HL-60 (cell line): ENCODE results near the gene PWP1.
A peak's percentile ranks its signal among the peaks of the same experiment; 100 is the strongest.

ENCODE experiments used
- DNase-seq, 2 experiments: peaks; one replicate each; pipeline ENCODE4 v3.0.0-alpha.2; 2010 to 2020; ENCODE audit warnings: low read depth in 1 of 2, low spot score in 1 of 2
- H3K27ac ChIP-seq: fragments of 250-450 bp; sonication (Bioruptor Pico); replicated peaks from 2 replicates; pipeline ENCODE4 v1.5.1; 2020; ENCODE audit warnings: mild to moderate bottlenecking, moderate library complexity
- H3K27me3 ChIP-seq: fragments of 250-450 bp; sonication (Bioruptor Pico); 2 replicates; pipeline ENCODE4 v1.5.1; 2021; ENCODE audit warnings: mild to moderate bottlenecking, moderate library complexity; ENCODE audit not compliant: insufficient read depth, poor library complexity, severe bottlenecking
- H3K4me3 ChIP-seq: replicated peaks from 2 replicates; pipeline ENCODE4 v1.5.1; 2011; ENCODE audit warnings: mild to moderate bottlenecking, control low read depth, low read length; ENCODE audit not compliant: insufficient read depth
- CTCF ChIP-seq: IDR thresholded peaks from one replicate; pipeline ENCODE4 v1.5.1; 2011; ENCODE audit warnings: low read length, control low read depth, inconsistent platforms; ENCODE audit not compliant: insufficient read depth
- GABPA ChIP-seq: IDR thresholded peaks from 2 replicates; pipeline ENCODE4 v1.6.1; 2012; ENCODE audit warnings: low read depth
- POLR2AphosphoS5 ChIP-seq: IDR thresholded peaks from 2 replicates; pipeline ENCODE4 v1.6.1; 2012; ENCODE audit warnings: low read depth
- REST ChIP-seq: IDR thresholded peaks from 2 replicates; pipeline ENCODE4 v1.6.1; 2012; ENCODE audit warnings: low read depth; ENCODE audit not compliant: insufficient replicate concordance
- SPI1 ChIP-seq: IDR thresholded peaks from 2 replicates; pipeline ENCODE4 v1.6.1; 2012; ENCODE audit warnings: low read depth, mild to moderate bottlenecking, borderline replicate concordance

The PWP1 gene

DNA sequence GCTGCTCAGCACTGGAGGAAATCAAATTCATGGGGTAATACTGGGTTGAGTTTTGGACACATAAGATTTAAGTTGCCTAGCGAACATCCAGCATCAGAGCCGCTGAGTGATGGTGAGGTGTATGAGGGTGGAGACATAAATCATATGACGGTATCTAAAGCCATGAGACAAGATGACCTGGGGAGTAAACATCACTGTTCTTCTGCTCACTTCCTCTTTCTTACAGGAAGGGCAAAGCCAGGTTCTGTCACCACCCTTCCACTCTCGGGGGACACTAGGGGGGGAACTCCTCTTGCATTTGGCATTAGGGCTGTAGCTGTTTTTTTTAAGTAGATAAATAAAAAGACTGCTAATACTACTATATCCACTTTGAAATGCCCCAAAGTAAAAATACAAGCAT is 51.3 kb downstream of the PWP1 start:
- DNase-seq = peak in 1 of 2 experiments; percentile 49
- TF ChIP-seq GABPA = no peak
- TF ChIP-seq POLR2AphosphoS5 = no peak
- no peak for TF ChIP-seq REST
- peak; percentile 95 for TF ChIP-seq SPI1
- TF ChIP-seq CTCF = no peak
- Histone ChIP-seq H3K27ac (no peak overlapping the region), H3K4me3 (no peak overlapping the region), H3K27me3 (no peaks in the 10 kb centered on the region)

DNA sequence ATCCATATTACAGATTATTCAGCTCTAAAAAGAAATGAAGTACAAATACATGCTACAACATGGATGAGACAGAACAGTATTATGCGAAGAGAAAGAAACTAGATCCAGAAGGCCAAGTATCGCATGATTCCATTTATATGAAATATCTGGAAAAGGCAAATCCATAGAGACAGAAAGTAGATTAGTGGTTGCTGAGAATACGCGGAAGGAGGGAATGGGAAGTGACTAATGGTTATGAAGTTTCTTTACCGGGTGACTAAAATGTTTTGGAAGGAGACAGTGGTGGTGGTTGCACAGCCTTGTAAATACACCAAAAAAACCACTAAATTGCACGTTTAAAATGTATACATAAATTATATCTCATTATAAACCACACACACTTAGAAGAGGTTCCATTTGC is 62.9 kb downstream of the PWP1 start:
- no peak overlapping the region for H3K27ac ChIP-seq
- DNase-seq = no peak
- no peaks in the 10 kb centered on the region for H3K27me3 ChIP-seq
- TF ChIP-seq POLR2AphosphoS5 (no peak), CTCF (no peak), GABPA (no peak), REST (no peak), SPI1 (no peak)
- no peak overlapping the region for H3K4me3 ChIP-seq

DNA sequence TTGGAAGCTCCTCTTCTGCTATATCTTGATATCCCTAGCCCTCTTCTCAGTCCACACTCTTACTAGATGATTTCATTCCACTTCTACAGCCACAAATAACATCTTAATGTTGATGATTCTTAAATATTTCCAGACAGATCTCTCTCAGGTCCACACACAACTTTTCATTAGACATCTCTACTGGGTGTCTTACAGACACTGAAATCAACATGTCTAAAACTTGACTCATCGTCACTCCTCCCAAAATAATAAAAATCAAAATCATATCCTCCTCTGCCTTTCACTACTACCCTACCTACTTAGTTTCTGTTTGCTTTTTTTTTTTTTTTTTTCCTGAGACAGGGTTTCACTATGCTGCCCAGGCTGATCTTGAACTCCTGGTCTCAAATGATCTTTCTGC is 63.5 kb downstream of the PWP1 start:
- Histone ChIP-seq H3K27ac (no peak overlapping the region), H3K4me3 (no peak overlapping the region), H3K27me3 (no peaks in the 10 kb centered on the region)
- DNase-seq = no peak
- TF ChIP-seq GABPA = no peak
- no peak for TF ChIP-seq REST
- TF ChIP-seq SPI1 = no peak
- TF ChIP-seq POLR2AphosphoS5 = no peak
- TF ChIP-seq CTCF = no peak
